ENCODE measurements around the gene BCAR1.
"Not testable (repeated sequence)": the region's sequence is repeated elsewhere in the genome, so short reads cannot be mapped to it uniquely, and the experiment has no call there.

Gene BCAR1

DNA sequence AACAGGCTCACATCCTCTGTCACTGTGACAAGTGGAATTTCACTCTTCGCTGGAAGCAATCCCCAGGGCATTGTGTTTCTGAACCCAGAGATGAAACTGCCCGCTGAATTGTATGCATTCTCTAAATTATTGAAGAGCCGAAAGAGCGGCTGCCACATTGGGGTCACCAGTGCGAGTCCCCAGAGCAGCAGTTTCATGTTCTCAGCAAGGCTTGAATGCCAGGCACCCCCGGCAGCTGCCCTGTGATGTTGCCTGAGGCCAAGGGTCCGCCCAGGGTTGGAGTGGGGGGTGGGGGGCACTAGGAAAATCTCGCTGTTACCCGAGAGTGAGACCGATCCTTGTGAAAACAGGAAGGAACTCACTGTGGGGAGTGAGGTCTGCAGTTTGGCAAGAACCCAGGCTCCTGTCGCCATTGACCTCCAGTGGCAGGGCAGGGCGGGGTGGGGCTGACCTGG lies 20.7 kb upstream of the BCAR1 start:
- no peak for DNase-seq

DNA sequence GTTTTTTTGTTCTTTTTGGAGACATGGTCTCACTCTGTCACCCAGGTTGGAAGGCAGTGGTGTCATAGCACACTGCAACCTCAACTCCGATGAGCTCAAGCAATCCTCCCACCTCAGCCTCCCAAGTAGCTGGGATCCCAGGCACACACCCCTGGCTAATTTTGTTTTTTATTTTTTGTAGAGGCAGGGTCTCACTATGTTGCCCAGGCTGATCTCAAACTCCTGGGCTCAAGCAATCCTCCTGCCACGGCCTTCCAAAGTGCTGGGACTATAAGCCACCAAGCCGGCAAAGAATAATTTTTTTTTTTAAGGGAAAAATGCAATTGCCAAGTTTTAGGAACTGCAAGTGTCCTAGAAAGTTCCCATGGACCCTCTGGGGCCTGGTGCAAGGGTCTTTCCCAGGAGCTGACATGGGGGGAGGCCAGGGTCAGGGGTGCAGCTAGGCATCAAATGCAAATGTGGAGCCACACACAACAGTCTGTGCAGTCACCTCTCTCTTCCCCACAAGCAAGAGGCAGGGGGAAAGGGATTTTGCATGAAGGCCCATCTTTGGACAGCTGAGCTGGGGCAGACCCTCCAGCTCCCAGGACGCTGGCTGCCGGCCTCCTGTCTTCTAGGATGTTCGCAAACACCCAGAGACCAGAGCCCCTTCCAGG lies 20.1 kb upstream of the BCAR1 start:
- no peak for DNase-seq

DNA sequence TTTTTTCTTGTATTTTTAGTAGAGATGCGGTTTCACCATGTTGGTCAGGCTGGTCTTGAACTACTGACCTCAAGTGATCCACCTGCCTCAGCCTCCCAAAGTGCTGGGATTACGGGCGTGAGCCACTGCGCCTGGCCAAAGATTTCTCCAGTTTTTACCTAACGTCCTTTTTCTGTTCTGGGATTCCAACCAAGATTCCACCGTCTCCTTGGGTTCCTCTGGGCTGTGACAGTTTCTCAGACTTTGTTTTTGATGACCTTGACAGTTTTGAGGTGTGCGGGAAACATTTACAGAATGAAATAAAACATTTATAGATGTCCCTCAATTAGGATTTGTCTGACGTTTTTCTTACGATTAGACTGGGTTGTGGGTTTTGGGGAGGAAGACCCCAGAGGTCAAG lies 17.9 kb upstream of the BCAR1 start:
- not testable (repeated sequence) for DNase-seq

DNA sequence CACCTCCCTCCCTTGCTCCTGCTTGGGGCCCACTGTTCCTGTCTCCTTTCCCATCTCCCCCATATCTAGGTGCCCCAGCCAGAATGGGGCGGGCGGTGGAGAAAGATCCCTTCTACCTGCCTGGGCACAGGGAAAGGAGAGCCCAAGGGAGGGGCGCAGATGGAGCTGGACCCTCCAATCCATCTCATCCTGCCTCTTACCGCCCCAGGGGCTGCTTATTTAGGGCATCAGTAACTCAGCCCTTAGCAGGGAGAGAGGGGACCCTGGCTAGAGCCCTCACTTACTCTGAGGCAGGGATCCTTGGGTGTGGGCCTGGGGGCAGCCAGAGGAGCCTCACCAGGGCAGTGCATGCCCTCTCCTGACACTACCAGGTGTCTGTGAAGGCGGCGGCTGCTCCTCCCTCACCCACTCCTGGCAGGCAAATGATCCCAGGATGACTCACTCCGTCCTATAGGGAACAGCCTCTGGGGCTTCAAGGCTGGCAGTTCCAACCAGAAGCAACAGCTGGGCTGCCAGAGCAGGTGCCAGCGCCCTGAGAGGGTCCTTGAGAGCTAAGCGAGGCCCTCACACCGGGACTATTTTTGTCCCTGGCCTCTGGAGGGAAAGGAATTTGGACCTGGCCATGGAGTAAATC lies 16.3 kb upstream of the BCAR1 start:
- DNase-seq = peak in 39 of 56 donors; percentile 16 to 78 (median 46)

DNA sequence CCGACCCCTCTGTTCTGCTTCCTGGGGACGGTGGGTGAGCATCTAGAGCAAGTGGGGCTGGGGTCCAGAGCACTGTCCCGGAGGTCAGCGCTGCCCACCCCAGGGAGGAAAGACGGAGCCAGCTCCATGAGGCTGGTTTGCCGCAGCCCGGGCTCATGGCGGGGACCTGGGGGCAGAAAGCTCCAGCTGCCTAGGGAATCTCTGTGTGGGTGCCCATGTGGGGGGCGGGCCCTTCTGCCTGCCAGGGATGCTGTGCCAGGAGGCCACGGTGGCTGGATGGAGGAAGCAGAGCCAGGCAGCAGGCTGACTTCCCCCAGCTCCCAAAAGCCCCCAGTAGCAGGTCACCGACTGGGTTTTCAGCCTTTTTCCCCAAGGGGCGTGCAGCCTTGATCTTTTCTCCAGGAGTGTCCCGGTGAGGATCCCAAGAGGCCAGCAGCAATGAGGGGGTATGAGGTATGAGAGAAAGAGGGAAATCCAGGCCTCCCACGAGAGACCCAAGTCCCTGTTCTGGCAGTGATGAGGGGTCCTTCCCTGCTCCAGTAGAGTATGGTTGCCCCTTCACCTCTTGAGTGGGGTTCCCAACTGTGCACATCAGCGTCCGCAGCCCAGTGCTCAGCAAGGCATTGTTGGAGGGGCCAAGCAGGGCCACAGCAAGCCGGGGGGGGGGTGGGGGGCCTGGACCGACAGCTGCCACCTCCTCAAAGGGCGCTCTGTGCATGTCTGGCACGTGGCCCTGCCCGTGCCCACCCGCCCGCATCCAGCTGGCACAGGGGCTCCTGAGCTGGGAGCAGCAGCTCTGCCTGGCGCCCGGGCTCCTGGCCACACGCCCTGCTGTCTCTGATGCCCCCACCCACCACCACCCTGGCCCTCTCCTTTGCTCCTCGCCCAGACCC lies 15.6 kb upstream of the BCAR1 start:
- peak in 49 of 56 donors; percentile 31 to 90 (median 67) for DNase-seq

DNA sequence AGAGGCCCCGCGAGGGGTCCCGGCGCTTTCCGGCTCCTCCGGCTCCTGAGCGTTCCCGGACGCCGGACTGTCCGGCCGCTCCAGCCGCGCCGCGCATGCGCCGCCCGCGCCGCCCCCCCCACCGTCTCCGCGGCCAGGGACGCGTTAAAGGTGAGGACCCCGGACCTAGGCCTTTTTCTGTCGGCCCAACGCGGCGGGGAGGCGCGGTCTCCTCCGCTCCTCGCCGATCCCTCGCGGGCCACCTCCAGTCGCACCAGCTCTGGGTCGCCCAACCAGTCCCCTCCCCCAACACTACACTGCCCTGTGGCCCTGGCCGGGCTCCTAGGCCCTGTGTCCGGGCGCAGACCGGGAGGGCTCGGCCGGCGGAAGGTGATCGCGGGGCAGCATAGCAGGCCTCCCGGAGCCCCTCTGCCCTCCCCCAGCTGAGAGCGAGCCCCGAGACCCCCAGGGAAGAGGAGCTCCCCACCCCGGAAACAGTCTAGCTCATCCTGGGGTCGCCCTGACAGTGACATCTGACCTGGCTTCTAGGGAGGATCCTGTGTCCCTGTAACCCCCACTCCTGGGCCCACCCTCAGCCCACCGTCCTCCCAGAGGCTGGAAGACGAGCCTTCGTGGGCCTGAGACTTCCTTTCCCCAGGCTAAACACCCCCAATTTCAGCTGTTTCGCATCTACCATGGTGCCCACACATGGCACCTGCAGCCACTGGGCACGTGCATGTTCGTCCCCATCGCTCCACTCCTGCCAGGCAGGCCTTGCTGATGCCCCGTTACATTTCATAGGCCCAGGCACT lies 14.7 kb upstream of the BCAR1 start:
- peak in 46 of 56 donors; percentile 33 to 83 (median 59) for DNase-seq

DNA sequence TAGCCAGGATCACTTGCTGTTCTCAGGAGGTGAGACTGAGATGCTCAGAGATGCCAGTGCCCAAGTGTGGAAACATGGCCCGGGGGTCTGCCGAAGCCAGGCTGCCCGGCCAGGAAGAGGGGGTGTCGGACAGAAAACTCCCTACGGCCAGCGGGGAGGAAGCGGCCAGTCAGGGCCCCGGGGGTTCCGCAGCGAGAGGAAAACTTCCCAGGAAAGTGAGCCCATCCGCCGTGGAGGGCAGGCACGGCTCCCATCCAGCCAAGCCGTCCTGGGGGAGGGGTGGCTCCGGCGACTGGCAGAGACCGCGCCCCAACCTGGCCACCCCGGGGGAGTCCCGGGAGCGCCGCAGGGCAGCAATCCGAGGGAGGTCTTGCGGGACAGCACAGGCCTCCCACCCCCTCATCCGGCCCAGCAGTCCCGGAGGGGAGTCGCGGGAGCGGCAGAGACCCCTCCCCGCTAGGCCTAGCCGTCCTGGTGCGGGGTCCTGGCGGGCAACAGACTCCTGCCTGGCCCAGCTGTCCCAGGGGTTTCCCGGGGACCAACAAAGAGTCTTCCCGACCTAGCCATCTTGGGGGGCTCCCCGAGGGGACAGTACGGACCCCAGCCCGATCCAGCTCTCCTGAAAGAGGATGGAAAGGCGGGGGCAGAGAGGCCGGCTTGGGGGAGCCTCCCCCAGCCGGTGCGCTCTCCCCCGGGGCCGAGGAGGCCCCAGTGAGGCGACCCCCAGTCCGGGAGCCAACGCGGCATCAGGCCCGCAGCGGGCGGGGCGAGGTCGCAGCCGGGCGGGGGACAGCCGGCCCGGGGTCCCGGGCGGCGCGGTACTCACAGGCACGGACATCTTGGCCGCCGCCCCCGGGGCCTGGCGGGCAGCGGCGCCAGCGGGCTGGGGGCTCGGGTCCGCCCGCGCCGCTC lies 13.8 kb upstream of the BCAR1 start:
- peak in 24 of 56 donors; percentile 23 to 71 (median 46) for DNase-seq

DNA sequence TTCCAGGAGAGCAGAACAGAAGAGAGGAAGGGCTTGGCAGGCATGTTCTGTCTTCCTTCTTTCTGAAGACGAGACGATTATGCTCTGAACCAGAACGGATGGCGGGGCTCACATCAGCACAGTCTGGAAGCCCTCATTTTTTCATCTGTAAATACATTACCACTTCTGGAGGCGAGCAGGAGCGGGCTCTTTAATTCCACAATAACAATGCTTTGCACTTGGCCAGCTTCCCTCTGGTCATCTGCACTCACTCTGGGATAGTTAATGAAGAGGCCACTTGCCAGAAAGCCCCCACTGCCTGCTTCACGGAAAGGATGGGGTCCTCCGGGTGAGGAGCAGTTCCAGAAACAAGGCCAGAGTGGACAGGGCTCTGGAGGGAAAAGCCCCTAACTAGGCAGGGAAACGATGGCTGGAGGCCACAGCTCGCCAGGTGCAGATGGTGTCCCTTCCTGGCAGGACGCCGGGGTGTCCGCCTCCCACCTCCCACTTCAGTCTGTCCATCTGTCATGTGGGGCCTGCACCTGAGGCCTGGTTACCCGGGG lies 13.1 kb upstream of the BCAR1 start:
- peak in 28 of 56 donors; percentile 34 to 72 (median 56) for DNase-seq

DNA sequence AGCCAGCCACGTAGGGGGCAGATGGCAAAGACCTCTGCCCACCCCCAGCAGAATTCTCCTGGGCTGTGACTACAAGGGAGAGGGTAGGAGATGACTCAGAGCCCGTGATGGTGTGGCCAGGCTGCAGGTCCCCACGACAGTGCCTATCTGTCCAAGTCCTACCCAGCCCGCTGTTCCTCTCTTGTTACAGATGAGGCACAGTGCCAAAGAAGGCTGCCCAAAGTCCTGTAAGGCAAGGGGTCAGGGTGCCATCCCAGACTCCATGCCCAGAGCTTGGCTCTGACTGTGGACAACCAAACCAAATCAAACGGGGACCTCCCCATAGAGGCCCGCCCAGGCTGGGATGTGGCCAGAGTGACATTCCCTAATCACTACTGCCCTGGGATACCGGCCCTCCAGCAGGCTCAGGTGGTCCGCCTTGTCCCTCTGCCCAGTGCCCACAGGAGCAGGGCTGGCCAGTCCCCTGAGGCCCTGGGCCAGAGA lies 12.6 kb upstream of the BCAR1 start:
- peak in 11 of 56 donors; percentile 45 to 72 (median 60) for DNase-seq

DNA sequence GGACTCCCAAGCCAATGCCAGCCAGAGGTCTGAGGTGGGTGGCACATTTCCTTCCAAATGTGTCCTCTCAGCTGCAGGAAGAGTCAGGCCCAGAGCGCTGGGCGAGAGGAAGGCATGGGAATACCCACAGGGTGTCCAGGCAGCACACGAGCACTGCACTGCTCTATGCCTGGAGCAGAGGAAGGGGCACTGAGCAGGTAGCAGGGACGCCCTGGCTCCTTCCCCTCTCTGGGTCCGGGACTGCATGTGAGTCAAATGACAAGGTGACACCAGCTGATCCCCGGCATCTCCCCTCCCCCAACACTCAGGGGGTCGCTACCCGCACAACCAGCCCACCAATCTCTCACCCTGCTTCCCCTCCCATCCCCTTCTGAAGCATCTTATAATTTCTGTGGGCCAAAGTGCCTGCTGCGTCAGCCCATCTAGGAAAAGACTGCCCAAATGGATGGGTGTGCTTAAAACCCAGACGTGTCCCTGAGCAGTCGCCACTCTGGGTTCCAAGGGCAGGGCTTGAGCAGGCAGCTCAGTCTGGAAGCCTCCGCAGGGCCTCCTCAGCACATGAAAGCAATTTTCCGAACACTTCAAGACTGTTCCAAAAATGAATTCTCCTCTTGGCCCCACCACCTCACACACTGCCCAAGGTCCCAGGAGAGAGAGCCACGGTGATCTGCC lies 12.0 kb upstream of the BCAR1 start:
- no peak for DNase-seq

DNA sequence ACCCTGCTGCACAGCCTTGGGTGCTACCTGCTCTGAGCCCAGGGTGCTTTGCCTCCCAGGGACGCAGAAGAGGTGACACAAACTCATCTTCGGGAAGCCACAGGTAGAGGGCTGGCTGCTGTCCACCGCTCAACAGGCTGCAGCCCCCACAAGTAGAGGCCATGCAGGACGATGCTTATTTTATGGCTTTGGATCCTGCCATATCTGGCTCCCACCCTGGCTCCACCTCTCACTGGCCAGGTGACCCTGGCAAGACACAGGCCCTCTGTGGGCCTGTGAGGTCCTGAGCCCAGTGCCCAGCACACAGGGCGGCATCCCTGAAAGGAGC lies 11.3 kb upstream of the BCAR1 start:
- no peak for DNase-seq

DNA sequence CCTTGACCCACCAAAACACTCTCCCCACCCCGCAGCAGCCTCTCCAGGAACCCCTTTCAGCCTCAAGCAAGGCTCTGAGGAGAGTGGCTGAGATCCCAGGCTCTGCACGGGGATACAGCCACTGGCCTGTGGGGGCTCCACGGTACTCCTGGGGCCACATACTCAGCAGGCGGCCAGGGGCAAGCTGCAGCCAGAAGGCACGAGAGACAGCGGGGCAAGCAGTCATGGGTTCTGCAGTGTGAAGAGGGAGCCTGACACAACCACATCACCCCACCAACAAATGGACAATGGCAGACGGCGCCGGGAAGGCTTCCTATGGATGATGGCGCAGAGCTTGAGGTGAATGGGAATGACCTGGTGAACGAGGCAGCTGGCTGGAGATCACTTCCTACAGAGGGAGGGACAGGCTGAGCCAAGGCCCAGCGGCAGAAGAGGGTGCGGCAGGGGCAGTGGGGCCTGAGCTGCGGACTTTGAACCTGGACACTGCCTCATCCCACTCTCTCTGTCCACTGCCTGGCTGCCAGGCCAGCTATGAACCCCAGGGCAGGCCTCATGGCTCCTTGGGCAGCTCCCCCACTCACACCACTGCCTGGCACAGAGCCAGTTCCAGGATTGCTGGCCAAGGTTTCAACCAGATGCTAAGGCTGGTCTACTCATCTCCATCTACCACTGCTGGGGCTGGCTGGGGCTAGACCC lies 10.8 kb upstream of the BCAR1 start:
- DNase-seq = peak in 1 of 56 donors; percentile 10

DNA sequence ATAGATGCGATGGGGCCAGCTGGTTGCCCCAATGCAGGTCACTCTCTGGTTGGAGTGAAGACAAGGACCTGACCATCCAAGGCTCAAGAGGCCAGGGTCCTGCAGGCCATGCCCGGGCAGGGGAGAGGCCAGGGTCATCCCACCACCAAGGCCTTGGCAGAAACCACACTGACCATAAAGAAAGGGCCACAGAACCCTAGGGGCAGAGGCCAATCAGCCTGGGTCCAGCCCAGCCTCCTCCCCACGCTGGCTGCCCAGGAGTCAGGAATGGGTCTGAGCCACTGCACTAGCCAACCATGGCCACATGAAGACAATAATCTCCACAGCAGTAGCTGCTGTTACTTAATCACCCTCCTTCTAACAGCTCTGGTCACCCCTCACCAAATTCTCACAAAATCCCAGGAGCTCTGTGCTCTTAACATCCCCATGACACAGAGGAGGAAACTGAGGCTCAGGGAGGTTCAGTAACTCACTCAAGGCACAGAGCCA lies 10.2 kb upstream of the BCAR1 start:
- no peak for DNase-seq

DNA sequence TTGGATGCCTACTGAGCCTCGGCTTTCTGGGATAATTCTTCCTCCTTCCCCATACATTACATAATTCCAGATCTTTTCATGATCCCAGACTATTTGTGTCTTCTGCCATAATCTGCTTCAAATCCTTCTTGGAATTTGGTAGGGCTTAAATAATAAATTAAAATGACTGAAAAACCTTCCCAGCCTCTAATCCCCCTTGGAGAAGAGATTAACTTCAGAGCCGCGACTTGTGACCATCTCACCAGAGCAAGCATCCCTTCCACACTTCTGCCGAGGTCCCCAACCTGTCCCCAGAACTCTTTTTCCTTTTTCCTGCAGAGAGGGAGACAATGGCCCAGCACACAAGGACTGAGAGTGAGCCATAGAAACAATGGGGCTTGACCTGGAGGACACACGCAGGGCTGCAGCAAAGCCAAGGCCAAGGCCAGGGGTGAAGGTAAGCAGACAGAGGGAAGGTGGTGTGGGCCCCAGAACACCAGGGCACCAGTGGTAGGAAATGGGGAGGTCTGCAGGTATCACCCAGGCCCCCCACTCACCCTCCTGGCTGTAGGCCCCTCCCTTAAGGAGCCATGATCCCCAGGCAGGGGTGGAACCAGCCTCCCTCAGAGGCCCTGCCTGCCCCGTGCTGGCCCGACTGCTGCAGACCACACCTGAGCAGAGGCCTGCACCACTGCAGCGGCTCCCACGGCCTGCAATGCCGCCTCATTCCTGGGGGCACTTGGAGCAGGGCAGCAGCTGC lies 9.6 kb upstream of the BCAR1 start:
- DNase-seq = no peak

DNA sequence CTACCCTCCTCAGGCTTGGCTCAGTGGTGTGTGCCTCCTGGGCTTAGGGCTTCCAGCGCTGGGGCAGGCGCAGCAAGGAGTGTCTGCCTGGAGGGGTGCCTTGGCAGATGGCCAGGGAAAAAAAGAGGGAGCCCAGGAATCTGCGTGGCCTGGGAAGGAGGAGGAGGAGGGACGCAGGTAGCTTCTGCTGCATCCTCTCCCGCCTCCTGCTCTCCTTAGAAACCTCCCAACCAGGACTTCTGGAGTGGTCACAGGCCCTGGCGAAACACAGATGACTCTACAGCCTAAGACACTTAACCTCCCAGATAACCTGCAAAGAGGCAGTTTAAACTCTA lies 7.3 kb upstream of the BCAR1 start:
- DNase-seq = no peak

DNA sequence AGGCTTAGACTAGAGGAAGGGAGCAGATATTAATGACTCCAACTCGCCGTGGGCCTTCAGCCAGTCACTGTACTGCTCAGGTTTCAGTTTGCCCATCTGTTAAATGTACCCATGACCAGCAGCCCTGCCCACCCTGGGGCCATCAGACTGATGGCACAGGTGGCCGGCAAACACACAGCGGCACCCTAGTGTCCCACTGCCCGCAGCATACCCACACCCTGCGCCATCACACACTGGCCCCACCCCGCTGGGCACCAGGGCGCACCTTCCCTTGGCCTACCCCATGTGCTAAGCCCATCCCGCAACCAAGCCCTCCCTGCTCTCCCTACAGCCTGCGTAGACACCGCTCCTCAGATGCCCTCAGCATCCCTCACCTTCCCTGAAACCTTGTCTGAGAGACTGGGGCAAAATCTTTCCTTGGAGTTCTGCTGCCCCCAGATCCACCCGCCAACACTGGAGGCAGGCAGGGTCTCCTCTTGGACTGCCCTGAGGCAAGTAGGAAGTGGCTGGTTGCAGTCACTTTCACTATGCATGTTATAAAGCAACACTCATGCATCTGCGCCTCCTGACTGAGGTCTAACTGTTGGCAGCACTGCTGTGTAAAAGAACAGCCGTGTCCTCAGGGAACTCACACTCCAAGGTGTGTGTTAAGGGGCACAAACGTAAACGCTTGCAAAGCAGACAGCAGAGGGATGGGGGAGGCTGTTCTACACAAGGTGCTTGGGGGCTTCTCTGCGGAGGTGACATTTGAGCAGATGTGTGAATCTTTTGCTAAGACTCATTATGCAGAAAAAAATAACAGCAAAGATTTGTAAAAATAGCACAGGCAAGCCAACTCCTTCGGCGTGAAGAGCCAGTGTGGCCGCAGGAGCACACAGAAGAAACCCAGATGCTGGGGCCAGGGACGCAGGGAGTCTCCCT lies 6.7 kb upstream of the BCAR1 start:
- no peak for DNase-seq
